Stimulated activated CD4-positive, alpha-beta T cell treated with anti-CD3 and anti-CD28 coated beads, Interleukin-15, amount 100 ng/mL, for 48 hours (primary cell): Measurements from ENCODE around the gene KANSL3.
A peak's percentile ranks its signal among the peaks of the same experiment; 100 is the strongest.
"Not testable (repeated sequence)": the region's sequence is repeated elsewhere in the genome, so short reads cannot be mapped to it uniquely, and the experiment has no call there.

Source experiments
- DNase-seq, 2 donors: peaks; one replicate each; pipeline ENCODE4 v3.0.0-alpha.2; 2020; ENCODE audit warnings: low read depth in 2 of 2

Gene KANSL3

DNA sequence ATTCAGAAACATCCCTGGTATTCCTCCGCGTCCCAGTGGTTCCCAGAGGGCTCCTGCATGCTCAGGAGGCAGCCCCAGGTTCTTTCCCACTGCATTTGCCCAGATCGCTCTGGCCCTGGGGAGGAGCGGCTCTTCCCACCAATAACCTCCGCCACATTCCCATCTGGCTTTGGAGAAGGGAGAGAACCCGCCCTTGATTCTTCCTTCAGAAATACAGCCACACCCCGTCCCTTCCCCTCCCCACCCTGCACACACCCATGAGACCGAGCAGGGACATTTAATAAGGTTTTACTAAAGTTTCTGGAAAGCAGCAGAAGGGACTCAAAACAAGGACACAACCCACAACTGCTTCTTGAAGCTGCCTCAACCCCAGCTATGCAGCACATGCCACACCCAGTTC, 79.6 kb downstream of the KANSL3 start:
- DNase-seq, result no peak

DNA sequence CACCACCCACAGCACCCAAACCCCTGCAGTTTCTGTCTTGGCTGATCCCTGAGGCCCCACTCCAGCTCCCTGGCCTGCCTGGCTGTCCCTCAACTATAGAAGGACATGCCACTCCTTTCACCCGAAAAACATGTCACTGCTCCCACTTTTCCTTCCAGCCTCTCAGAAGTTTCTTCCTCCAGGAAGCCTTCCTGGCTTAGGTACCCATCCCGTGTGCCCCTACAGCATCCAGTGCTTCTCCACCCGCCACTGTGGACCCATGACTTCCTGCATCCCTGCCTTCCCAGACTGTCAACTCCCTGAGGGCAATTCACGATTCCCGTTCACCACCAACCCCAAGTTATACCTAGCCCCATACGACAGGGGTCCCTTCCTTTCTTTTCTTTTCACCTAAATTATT, 80.1 kb downstream of the KANSL3 start:
- no peak for DNase-seq

DNA sequence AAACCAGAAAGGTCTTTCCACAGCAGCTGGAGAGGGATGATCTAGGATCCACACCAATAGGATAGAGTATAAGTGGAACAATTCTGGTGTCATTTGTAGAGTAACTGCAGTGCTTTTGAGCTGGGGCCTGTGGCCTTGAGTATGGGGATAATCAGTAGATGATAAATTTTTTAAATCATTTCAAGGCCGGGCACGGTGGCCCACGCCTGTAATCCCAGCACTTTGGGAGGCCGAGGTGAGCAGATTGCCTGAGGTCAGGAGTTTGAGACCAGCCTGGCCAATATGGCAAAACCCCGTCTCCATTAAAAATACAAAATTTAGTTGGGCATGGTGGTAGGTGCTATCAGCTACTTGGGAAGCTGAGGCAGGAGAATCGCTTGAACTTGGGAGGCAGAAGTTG, 80.7 kb downstream of the KANSL3 start:
- not testable (repeated sequence) for DNase-seq

DNA sequence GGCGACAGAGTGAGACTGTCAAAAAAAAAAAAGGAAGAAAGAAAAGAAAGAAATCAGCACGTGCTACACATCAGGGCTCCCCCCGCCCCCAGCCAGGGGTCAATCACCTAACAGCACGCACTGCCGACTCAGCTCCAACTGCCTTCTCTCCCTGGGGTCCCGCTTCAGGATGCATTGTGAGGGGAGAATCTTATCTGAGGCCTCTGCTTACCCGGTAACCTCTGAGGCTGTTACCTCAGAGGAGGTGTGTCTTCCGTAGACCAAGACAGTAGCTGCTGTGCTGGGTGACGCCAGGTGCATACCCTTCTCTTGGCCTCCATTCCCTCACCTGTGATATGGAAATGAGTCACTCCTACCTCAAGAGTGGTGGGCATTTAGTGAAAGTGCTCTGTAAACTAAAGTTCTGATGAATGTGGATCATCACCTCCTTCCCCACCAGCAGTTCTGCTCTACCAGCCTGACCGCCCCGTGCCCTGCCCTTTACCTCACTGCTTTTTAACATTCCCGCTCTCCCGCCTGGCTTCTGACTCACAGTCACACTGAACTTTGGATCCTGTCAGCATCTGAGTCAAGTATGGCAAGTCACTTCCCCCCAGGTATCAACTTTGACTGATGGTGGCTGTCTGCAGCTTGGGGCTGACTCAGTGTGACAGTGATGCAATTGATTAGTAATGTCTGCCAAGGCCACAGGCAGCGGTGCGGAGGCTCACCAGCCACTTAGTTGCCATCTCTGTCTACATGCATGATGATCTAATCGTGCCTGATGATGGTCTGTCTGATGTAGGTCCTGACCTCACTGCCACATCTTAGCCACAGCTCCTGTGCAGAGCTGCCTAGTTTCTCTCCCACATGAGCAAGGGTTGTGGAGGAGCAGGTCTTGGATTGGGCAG, 81.4 kb downstream of the KANSL3 start:
- DNase-seq, result peak; percentile 59 to 74

DNA sequence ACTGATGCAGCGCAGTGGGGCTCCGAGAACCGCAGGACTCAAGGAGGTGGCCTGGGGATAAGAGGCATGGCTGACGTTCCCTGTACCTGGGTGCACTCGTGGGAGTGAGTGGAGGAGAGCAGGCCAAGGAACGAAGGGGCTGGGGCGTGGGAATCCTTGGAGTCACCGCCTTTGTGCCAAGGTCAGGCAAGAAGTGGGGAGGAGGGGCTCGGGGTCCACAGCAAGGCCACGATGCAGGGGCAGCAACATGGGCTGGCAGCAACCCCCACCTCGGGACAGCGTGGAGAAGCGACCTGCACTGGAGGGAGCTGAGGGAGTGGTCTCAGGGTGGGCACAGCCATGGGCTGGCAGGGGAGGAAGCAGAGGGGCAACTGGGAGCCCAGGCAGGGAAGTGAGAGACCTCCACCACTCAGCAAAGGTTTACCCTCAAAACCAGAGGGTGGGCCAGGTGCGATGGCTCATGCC, 82.9 kb downstream of the KANSL3 start:
- DNase-seq, result no peak

DNA sequence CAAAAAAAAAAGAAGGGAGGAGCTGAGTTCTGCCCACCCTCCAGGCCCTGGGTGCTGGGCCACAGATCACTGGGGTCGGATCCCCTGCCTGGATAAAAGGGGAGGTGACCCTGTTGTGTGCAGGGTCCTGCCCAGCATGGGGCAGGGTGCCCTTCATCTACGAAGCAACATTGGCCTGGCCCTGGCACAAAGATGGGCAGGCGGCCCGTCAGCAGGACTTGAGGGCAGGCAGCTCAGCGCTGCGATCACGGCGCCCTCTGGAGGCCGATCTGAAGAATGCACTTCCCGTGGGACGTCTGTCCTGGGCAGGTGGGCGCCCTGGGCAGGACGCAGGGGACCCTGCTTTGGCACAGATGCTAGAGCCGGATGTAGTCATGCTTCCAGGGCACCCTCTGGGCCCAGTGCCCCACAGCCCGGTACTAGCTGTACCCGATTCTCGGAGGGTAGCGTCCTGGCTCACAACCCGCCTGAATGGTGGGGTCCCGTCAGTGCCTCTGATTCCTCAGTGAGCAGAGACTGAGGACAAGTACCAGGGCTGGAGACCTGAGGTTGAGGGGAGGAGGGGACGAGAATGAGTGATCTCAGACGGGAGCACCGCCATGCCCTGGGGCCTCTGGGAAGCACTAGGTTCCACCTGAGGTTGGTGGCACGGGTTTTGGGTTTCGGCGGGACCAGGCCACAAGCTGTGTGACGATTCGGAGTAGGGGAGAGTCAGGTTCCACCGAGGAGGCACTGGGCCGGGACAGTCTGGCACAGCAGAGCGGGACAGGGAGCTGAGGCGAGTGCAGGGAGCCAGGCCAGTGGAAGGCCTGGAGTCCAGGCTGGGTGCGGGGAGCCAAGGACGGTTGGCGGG, 83.6 kb downstream of the KANSL3 start:
- DNase-seq, result peak; percentile 48 to 60

DNA sequence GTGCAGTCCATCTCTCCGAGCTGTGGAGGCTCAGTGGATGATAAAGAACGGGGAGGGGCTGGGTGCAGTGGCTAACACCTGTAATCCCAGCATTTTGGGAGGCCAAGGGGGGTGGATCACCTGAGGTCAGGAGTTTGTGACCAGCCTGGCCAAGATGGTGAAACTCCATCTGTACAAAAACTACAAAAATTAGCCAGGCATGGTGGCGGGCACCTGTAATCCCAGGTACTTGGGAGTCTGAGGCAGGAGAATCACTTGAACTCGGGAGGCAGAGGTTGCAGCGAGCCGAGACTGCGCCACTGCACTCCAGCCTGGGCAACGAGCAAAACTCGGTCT, 84.2 kb downstream of the KANSL3 start:
- DNase-seq, result not testable (repeated sequence)

DNA sequence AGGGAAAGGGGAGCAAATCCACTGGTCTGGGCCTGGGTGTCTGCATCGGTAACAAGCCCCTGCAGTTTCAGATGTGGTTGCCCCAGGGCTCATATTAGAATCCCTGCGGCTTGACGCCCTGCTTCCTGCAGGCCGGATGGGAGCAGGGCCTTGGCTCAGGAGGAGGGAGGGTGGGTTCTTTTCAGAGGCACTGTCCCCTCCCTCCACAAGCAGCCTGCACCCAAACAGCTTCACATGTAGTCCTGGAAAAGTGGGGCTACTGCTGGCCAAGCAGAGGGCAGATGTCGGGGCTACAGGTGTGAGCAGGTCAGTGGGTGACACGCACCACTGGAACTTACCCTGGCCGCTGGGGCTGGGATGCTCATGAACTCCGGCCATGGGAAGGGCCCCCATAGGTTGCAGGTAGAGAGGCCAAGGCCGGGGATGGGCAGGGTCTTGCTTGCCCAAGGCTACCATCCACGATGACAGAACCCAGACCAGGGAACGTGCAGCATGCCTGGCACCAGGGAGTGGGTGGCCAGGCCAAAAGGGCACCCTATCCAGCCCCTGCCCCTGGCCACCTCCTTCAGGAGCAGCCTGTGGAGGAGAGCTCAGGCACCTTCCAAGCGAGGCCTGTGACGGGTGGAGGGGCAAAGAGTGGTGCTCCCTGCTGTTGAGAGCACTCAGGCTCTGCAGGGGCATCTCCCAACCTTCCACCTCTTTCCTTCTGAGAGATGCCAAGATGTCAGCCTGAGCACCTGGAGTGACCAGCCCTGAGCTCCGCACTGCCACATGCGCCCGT, 84.7 kb downstream of the KANSL3 start:
- DNase-seq, result no peak

DNA sequence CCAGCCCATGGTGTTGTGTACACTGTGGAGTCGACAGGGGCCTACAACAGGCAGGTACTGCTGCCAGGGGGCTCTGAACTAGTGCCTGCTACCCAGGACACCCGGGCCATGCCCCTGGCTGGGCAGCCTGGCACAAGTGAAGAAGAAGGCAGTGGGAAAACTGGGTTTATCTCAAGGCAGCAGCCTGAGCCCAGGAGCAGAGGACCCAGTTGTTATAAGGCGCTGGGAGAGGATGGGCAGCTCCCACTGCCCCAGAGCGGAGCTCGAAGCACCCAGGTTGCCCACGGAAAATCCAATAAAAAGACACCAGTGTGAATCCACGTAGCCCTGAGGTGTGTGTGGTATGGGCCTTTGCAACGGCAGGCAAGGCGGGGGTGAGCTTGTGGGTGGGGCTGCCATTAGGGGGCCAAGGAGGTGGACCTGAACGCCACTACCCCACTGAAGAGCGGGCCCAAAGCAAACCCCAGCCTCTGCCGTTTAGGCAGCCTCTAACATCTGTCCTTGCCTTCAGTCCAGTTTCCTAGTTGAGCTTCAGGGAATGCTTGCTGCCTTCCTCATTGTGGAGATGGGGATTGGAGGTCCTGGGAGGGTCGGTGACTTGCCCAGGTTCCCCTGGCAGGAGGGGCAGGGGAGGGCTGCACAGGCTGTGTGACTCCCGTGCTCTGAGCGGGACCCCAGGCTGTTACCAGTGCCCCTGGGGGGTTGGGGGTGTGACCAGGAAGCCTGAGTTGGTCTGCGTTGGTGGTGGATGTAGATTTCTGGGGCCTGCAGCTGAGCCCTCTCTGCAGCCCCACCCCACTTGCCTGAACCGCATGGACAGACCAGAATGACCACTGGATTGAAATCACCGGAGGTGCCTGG, 85.6 kb downstream of the KANSL3 start:
- no peak for DNase-seq

DNA sequence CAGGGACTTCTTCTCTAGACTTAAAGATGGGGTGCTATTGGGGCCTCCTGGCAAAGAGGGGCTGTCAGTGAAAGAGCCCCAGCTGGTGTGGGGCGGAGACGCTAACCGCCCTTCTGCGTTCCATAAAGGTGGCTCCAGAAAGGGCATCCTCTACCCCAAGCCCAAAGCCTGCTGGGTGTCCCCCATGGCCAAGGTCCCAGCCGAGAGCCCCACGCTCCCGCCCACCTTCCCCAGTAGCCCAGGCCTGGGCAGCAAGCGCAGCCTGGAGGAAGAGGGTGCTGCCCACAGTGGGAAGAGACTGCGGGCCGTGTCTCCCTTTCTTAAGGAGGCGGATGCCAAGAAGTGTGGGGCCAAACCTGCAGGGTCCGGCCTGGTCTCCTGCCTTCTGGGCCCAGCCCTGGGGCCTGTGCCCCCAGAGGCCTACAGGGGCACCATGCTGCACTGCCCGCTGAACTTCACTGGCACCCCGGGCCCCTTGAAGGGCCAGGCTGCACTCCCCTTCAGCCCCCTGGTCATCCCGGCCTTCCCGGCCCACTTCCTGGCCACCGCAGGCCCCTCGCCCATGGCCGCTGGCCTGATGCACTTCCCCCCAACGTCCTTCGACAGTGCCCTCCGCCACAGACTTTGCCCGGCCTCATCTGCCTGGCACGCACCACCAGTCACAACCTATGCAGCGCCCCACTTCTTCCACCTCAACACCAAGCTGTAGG, 86.4 kb downstream of the KANSL3 start:
- no peak for DNase-seq

DNA sequence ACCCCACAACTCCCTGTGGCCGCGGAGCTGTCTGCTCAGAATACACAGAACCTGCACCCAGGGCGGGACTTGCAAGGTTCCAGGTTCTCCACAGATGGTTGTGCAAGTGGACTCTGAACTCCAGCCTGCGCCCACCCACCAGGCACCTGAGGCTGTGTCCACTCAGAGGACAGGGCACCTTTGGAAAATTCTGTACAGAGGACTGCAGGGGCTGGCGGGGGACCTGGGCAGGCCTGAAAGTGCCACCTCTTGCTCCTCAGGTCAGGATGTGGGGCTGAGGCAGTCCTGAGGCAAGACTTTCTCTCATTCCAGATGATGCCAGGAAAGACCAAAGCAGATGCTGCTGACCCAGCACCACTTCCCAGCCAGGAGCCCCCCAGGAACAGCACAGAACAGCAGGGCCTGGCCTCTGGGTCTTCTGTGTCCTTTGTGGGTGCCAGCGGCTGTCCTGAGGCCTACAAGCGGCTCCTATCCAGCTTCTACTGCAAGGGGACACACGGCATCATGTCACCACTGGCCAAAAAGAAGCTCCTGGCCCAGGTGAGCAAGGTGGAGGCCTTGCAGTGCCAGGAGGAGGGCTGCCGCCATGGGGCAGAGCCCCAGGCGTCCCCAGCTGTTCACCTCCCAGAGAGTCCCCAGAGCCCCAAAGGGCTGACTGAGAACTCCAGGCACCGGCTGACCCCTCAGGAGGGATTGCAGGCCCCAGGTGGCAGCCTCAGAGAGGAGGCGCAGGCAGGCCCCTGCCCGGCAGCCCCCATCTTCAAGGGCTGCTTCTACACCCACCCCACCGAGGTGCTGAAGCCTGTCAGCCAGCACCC, 87.1 kb downstream of the KANSL3 start:
- DNase-seq, result no peak

DNA sequence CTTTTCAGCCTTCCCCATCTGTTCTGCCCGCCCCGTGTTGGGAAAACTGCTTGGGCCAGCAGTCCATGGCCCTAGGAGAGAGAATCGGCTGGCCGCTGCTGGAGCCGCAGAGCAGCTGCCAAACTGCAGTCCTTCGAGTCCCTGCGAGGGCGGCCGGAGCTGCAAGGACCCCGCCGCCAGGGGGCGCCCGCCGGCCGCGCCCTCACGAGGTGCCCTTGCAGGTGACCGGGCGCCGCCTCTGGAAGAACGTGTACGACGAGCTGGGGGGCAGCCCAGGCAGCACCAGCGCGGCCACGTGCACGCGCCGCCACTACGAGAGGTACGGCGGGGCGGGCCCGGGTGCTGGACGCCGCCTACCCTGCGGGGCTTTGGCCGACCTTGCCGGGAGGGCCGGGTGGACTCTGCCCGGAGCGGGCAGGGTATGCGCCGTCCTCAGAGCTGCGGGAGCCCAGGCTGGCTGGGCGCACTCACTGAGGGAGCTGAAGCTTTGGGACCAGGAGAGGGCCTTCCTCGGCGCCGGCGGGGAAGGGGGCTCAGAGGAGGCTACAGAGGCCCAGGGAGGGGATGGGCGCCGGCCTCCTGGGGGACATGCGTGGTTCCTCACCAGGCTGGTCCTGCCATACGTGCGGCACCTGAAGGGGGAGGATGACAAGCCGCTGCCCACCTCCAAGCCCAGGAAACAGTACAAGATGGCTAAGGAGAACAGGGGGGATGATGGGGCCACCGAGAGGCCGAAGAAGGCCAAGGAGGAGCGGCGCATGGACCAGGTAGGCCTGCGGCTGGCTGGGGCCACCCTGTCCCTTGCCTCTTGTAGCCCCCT, 87.9 kb downstream of the KANSL3 start:
- DNase-seq, result no peak

DNA sequence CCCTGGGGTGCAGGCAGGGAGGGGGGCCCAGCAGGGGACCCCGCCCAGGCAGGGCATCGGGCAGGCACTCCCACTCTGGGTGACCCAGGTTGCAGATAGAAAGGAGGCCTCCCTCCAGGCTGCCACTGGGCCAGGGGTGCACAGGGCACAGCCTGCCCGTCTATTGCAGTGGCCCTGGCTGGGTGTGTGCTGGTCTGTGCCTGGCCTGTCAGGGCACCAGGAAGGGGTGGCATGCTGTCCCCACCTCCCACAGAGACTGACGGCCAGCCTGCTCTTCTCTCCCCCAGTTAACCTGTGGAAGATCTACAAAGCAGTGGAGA, 88.7 kb downstream of the KANSL3 start:
- DNase-seq, result no peak

DNA sequence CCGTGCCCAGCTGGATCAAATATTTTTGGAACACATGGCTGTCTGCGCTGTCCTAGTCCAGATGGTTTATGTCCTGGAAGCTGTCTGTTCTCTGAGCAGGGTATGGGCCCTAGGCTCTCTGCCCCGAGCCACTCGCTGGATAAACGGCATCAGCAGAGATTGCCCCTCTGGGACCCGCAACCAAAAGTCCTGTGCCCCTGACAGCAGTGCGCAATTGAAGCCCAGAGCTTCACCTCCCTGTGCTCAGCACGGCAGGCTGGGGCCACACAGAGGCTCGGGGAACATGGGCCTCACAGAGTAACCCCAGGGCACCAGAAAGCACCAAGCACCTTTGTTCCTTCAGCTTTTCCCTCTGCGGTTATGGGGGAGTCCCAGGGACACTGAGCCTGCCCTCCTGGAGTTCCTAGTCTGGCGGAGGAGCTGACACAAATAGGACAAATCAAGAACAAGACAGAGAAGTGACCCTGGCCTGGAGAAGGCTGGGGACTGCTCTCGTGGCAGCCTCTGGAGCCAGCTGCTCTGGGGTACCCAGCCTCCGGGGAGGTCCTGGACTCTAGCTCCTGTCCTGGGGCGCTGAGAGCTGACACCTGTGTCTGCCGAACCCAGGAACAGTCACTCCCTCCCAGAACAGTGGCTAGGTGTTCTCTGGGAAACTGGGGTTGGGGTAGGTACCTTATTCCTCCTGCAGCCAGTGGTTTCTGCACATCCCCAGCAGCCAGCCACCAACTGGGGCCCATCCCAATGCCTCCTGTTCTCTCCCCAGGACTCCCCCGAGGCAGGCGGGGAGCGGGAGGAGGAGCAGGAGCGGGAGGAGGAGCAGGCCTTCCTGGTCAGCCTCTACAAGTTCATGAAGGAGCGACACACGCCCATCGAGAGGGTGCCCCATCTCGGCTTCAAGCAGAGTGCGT, 89.3 kb downstream of the KANSL3 start:
- no peak for DNase-seq

DNA sequence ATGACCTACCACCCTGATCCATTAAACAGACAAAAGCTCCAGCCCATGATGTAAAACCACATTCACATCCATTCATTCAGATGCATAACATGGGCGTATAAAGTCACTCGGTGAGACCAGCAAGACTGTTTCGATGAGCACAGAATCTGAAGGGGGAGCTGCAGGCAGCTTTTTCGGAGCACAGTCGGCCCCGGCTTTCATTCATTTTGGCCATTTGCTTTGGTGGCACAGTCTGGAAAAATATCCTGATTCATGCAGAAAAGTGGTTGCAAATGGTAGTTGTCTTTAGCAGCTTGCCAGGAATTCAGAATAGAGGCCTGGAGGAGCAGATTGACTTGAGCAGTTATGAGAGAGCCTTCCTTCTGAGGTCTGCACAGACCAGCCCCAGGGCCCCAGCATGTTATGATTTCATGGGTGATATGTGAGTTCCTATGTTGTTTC, 90.4 kb downstream of the KANSL3 start:
- DNase-seq, result no peak

DNA sequence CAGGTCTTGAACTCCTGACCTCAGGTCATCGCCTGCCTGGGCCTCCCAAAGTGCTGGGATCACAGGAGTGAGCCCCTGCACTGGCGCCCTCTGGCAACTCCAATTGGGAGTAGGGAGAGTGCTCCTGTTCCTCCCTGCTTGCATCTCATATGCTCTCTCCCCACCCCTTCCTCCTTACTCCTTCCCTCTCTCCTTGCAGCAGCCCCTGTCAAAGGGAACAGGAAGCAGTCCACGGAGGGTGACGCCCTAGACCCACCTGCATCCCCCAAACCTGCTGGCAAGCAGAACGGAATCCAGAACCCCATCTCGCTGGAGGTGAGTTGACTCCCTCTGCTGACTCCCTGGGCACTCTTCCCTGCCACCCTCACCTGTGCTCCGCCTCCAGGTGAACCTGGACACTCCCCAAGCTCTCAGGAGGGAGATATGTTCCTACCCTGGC, 90.9 kb downstream of the KANSL3 start:
- DNase-seq, result no peak

DNA sequence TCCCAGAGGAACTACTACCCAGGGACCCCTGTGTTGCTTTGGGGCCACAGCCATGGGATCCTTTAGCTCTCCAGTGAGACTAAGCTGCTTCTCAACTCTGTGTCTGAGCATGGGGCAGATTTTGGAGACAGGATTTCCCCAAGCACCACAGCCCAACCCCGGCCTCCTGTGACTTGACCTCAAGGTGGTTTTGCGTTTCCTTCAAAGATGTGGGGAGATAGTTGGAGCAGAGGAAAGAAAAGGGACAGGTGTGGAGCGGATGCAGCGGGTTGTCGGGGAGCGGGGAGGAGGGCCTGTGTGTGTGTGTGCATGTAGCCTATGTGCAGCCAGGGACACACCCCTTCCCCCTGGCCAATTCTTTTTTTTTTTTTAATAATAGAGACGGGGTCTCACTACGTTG, 91.3 kb downstream of the KANSL3 start:
- no peak for DNase-seq

DNA sequence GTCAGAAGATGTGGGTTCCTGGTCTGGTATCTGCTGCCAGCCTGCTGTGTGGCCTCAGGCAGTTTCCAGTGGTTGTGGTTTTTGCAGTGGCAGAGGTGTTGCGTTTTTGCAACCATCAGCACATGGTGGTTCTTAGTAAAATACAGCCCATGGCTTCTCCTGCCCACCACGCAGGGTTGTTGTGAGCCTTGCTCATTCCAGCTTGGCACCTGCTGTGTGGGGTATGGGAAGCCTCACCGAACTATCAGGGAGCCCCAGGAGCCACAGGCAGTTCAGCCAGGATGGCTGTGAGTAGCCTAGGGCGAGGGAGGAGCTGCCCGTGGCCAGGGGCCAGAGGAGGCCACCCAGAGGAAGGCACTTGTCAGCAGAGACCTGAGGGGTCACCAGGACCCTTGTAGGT, 91.8 kb downstream of the KANSL3 start:
- no peak for DNase-seq
